Activated CD4-positive, CD25-positive, alpha-beta regulatory T cell treated with anti-CD3 and anti-CD28 coated beads, Interleukin-2, amount 50 U/mL, for 72 hours (primary cell): ENCODE results near the gene THOC6.
"Not testable (repeated sequence)": the region's sequence is repeated elsewhere in the genome, so short reads cannot be mapped to it uniquely, and the experiment has no call there.

Source experiments
- DNase-seq: peaks from one replicate; pipeline ENCODE4 v3.0.0; 2021

The THOC6 gene

DNA sequence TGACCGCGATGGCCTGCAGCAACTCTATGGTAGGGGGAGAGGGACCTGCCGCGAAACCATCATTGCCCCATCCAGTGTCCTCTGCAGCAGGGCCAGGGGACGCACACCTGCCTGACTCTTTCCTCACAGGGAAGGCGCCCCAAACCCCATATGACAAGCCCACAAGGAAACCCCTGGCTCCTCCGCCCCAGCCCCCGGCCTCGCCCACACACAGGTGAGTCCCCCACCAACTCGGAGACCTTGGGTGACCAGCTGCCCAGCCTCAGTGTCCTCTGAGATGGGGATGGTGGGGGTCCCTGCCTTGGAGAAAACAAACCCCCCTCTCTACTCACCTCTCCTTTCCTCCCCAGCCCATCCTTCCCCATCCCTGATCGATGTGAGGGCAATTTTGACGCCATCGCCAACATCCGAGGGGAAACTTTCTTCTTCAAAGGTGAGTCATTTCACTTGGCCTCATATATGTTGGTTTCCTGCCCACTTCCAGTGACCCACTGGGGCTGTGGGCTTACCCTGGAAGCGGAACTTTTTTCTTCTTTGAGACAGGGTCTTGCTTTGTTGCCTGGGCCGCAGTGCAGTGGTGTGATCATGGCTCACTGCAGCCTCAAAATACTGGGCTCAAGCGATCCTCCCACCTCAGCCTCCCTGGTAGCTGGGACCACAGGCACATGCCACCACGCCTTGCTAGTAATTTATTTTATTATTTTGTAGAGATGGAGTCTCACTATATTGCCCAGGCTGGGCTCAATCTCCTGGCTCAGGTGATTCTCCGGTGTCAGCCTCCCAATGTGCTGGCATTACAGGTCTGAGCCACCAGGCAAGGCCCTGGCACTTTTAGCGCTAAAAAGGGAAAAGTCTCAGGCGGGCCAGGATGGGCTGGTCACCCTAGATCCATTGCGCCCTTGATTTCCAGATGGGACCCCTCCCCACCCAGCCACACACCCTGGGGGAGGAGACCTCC, 33.6 kb downstream of the THOC6 start:
- no peak for DNase-seq

DNA sequence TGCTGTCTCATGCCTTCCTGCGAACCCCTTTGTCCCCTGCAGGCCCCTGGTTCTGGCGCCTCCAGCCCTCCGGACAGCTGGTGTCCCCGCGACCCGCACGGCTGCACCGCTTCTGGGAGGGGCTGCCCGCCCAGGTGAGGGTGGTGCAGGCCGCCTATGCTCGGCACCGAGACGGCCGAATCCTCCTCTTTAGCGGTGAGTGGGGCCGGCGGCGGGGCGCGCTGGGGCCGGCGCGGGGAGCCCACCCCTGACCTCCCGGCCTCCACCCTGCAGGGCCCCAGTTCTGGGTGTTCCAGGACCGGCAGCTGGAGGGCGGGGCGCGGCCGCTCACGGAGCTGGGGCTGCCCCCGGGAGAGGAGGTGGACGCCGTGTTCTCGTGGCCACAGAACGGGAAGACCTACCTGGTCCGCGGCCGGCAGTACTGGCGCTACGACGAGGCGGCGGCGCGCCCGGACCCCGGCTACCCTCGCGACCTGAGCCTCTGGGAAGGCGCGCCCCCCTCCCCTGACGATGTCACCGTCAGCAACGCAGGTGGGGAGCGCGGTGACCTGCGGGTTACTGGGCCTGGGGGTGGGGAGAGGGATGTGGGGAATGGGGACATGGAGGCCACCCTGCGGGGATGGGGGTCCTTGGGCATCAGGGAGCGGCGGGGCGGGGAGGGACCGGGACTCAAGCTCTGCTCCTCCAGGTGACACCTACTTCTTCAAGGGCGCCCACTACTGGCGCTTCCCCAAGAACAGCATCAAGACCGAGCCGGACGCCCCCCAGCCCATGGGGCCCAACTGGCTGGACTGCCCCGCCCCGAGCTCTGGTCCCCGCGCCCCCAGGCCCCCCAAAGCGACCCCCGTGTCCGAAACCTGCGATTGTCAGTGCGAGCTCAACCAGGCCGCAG, 34.5 kb downstream of the THOC6 start:
- DNase-seq = peak; percentile 56

GRCh38 chr16:3059041-3059722, 35.3 kb downstream of the THOC6 start:
- DNase-seq = peak; percentile 92

DNA sequence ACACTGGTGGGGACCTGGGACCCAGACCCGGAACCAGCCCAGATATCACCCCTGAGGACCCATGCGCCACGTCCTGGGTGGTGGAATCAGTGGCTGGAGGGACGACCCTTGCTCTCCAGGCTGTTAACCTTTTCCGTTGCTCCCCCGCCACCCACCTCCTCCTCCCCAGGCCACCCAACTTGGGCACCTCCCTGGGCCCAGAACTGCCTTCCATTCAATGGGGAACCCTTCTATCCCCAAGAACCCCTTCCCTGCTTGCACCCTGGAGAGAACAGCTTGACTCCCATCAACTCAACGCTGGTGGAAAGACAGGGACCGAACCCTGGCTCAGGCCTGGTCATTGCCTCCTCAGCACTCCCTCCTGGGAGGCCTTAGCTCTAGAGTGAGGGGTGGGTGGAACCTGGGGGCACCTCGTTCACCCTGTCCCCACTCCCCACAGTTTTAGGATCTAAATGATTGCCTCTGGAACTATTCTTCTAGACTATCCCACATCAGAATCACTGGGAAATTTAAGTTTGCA, 35.9 kb downstream of the THOC6 start:
- no peak for DNase-seq

DNA sequence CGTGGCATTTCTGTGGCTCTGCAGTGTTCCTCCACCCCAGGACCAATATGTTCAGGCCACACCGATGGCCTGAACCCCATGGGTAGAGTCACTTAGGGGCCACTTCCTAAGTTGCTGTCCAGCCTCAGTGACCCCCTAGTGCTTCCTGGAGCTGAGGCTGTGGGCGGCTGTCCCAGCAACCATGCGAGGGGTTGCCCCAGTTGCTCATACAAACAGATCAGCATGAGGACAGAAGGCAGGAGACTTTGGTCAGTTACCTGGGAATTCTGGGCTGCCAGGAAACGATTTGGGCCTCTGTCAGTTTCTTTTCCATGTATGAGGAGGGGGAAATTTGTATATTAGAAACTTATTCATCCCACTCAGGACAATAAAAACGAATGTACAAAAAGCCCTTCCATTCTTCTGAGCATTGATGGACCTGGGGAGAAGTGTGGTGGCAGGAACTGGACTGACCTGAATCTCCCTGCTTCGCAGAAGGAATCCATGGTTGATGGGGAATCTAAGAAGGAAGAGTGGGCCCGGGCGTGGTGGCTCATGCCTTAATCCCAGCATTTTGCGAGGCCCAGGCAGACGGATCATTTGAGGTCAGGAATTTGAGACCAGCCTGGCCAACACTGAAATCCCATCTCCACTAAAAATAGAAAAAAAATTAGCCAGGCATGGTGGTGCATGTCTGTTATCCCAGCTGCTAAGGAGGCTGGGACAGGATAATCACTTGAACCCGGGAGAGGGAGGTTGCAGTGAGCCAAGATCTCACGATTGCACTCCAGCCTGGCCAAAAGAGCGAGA, 36.7 kb downstream of the THOC6 start:
- DNase-seq = no peak

DNA sequence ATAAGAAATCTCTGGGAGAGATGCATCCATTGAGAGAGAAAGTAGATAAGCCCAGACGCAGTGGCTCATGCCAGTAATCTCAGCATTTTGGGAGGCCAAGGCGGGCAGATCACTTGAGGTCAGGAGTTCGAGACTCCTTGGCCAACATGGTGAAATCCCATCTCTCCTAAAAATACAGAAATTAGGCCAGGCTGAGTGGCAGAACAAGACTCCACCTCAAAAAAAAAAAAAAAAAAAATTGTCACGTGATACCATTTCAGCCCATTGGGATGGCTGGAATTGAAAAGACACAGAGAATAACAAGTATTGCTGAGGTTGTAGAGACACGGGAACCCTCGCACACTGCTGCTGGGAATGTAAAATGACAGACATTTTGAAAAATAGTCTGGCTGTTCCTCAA, 38.7 kb downstream of the THOC6 start:
- no peak for DNase-seq

DNA sequence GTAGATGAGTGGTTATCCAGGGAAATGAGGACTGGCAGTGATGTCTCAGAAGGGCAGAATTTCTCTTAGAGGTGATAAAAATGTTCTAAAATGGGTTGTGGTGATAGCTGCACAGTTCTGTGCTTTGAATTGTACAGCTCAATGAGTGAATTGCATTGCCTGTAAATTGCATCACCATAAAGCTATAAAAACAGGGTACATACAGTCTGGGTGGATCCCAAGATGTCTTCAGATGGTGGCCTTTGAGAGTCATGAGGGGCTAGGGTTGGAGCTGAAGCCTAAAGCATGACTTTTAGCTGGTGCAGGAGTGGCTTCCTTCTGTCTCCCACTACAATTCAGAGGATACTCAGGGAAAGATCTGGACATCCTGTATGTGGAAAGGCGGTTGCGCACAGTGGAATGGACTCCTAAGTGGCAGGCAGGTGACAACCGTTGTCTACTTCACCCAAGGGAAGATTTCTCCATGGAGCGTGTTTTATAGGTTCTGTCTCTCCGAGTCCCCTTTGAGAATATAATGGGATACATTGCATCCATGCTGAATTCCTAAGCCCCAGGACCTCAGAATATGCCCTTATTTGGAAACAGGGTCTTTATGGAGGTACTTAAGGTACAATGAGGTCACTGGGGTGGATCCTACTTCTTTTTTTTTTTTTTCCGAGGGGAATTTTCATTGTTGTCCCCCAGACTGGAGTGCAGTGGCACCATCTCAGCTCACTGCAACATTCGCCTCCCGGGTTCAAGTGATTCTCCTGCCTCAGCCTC, 40.0 kb downstream of the THOC6 start:
- DNase-seq = no peak

DNA sequence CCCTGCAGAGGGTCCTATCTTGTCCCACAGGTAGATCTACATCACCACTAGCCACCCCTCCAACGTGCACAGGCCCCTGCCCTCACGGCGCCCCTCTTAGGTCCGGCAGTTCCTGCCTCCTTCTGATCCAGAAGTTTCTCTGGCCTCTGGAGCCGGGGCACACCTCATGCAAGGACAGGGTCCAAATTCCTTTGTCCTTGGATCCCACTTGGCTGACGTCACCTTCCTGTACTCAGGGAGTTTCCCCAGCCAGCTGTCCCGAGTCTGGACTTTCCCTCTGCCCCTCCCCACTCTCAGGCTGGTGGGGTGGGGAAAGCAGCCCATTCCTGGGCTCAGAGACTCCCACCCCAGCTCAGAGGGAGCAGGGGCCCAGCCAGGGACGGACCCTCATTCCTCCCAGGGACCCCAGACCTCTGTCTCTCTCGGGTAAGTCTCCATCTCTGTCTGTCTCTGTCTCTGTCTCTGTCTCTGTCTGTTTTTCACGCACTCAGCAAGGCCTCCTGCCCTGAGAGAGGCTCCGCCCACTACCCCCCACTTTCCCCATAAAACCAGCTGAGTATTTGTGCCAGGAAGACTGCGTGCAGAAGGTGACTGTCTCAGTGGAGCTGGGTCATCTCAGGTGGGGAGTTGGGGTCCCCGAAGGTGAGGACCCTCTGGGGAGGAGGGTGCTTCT, 41.4 kb downstream of the THOC6 start, which contains the start of gene IL32:
IL32 (plus strand) TSS at position 572 of the 673 bp plus-strand sequence. CDS start 172 bp downstream, outside the sequence.
- DNase-seq = peak; percentile 74

GRCh38 chr16:3065742-3066439, 42.1 kb downstream of the THOC6 start:
- DNase-seq = no peak

- no peak for DNase-seq
These were observed 42.6 kb downstream of the THOC6 start for GRCh38 chr16:3066440-3066748.

DNA sequence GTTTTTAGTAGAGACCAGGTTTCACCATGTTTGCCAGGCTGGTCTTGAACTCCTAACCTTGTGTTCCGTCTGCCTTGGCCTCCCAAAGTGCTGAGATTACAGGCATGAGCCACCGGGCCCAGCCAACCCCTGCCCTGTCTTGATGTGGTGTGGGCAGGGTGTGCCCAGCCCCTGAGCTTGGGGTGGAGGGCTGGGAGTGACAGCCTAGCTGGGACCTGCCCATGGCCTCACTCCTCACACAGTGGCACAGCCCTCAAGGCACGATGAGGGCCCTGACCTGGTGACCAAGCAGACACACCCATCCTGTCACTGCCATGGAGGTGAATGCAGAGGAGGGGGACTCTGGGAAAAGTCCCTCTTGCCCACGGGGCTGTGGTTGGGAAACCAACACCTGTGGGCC, 44.7 kb downstream of the THOC6 start:
- DNase-seq = no peak

DNA sequence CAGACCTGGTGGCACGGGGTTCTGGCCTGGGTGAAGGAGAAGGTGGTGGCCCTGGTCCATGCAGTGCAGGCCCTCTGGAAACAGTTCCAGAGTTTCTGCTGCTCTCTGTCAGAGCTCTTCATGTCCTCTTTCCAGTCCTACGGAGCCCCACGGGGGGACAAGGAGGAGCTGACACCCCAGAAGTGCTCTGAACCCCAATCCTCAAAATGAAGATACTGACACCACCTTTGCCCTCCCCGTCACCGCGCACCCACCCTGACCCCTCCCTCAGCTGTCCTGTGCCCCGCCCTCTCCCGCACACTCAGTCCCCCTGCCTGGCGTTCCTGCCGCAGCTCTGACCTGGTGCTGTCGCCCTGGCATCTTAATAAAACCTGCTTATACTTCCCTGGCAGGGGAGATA, 45.3 kb downstream of the THOC6 start:
- DNase-seq = not testable (repeated sequence)

GRCh38 chr16:3070608-3071111, 46.8 kb downstream of the THOC6 start:
- no peak for DNase-seq

DNA sequence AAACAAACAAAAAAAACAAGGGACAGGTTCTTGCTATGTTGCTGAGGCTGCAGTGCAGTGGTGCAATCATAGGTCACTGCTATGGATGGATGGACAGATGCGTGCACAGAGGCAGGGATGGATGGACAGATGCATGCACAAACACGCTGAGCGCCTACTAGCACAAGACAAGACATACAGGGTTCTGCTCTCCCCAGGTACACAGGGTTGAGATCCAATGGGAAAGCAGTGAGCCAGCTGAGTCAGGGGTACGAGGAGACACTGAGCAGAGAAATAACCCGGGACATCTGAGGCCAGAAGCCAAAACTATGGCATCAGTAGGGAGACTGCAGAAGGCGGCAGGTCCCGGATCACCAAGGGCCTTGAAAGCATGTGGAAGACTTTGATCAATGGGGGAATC, 47.8 kb downstream of the THOC6 start:
- DNase-seq = no peak

DNA sequence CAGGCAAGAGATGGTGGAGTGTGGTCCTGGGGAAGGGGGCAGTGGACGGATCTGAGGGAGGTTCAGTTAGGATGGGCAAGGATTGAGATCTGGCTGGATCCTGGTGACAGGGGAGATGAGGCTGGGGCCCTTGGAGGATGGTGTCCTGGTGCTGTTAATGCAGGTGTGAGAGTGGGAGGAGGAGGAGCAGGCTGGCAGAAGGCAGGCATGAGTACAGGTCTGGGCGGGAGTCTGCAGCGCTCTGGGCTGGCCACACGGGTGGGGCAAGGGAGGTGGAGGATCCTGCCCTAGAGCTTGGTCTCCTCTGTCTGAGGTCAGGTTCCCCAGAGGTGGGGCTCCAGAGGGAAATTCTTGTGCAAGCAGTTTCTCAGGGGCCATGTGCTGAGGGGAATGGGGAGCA, 48.3 kb downstream of the THOC6 start:
- DNase-seq = not testable (repeated sequence)

GRCh38 chr16:3072576-3073263, 48.9 kb downstream of the THOC6 start:
- not testable (repeated sequence) for DNase-seq

DNA sequence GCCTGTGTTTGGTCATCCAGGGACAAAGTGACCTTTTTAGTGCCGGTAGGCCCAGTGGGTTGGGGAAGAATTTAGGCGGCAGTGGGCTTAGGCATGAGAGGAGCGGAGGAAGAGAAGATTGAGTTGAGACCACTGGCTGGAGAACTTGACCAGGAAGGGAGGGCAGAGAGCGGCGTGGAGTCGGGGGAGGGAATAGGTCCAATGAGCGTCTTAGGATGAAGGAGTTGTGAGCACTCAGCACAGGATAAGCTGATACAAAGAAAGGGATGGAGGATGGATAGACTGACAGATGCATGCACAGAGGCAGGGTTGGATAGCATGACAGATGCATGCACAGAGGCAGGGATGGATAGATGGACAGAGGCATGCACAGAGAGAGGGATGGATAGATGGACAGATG, 49.6 kb downstream of the THOC6 start:
- DNase-seq = no peak

DNA sequence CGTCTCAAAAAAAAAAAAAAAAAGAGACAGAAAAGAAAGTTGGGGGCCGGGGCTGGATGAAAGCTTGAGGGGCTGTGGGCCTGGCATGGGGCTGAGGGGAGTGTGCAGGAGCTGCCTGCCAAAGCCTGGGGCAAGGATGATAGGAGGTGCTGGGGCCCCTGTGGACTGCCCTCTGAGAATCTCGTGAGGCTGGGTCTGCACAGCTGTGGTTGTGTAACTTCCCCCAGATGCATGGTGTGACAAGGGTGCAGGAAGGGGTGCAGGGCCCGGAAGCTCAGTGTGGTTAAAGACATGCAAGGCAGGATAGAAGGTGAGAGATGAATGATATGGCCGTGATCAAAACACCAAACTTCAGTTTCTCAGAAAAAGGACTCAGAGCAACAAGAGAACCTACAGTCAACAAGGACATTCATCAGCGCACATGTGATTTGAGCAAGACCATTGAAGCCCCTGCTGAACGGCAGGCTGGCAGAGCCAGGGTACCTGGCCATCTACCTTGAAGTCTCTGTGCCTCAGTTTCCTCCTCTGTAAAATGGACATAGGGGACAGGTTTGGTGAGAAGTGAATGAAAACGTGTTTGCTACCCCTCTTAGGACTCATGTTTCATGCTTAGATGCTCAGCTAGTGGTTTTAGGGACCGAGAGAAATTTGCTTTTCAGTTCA, 51.2 kb downstream of the THOC6 start:
- peak; percentile 79 for DNase-seq

GRCh38 chr16:3075523-3075915, 51.7 kb downstream of the THOC6 start:
- no peak for DNase-seq
